Activated CD8-positive, alpha-beta memory T cell treated with anti-CD3 and anti-CD28 coated beads, Interleukin-2, amount 50 U/mL, for 4 hours (primary cell): ENCODE results near the gene PPP2R2C.

ENCODE experiments used
- DNase-seq: peaks from one replicate; pipeline ENCODE4 v3.0.0-alpha.2; 2020

The PPP2R2C gene

GRCh38 chr4:6377626-6378492, 94.6 kb downstream of the PPP2R2C start:
- no peak for DNase-seq

GRCh38 chr4:6375620-6376295, 96.7 kb downstream of the PPP2R2C start:
- DNase-seq = no peak

GRCh38 chr4:6374575-6374974, 97.8 kb downstream of the PPP2R2C start:
- no peak for DNase-seq

DNA sequence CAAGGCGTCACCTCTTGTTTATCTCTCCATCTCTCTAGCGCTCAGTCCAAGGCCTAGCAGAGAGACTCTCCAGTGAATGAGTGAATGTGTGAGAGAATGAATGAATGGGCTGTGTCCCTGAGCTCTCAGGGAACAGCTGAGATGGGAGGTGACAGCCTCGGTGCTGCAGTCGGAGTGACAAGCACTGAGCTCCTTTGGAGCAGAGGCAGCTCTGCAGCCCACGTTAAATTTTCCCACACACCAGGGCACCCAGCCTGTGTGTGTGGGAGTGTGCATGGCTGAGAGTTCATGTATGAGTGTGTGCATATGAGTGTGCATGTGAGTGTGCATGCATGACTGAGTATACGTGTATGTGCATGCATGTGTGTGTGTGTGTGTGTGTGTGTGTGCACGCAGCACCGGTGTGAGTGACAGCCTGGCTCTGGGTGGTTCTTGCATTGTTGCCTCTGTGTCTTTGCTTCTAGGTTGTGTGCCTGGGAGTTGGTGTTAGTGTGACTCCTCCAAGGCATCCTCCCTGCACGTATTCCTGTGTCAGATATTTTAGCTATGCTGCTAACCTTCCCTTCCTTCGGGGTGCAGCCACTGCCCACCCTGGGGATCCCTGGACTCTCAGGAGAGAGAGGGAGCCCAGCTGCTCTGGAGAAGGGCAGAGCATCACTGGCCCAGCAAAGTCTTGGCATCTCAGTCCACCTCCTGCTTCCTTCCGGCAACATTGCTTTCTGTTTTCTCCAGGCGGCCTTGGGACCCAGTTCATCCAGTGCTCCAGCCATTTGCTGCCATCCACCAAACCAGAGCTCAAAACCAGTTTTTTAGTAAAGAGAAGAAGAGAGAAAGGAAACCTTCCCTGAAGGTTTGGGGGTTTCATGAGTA, 98.6 kb downstream of the PPP2R2C start:
- DNase-seq = no peak

GRCh38 chr4:6372649-6373525, 99.5 kb downstream of the PPP2R2C start:
- DNase-seq = no peak

GRCh38 chr4:6371812-6372211, 100.6 kb downstream of the PPP2R2C start:
- no peak for DNase-seq

DNA sequence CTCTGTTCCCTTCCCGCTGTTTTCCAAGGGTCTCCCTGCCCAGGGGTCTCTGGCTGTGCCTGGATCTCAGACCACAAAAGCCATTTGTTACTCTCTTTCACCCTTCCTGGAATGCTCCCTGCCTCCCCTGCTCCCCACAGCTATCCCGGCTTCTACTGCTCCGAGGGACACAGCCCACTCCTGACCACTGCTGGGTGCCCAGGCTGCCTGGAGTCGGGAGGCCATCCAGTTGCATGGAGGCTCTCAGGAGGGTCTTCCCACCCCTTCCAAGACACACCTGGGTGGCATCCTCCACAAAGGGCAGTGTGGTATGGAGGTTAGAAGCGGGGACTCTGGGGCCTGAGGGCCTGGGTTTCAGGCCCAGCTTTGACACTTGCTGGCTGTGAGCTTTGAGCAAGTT, 101.1 kb downstream of the PPP2R2C start:
- no peak for DNase-seq

GRCh38 chr4:6369924-6370645, 102.3 kb downstream of the PPP2R2C start:
- DNase-seq = no peak

DNA sequence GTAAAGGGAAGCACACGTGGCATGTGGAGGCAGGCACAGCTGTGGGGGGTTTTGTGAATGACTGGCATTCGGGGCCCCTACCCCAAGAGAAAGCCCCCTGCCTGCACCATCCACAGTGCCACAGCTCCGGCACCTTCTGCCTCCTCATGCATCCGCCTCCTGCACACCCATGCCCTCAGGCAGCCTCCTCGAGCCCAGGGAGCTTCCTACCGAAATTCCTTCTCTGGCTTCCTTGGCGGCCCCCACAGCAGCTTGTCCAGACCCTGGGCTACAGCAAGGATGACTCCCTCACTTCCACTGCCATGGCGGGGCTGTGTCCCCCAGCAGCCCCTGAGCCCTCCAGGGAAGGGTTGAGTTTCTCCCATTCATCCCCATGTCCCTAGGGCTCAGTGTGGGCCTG, 102.9 kb downstream of the PPP2R2C start:
- no peak for DNase-seq

GRCh38 chr4:6369035-6369434, 103.4 kb downstream of the PPP2R2C start:
- no peak for DNase-seq

GRCh38 chr4:6368601-6369000, 103.8 kb downstream of the PPP2R2C start:
- DNase-seq = no peak

DNA sequence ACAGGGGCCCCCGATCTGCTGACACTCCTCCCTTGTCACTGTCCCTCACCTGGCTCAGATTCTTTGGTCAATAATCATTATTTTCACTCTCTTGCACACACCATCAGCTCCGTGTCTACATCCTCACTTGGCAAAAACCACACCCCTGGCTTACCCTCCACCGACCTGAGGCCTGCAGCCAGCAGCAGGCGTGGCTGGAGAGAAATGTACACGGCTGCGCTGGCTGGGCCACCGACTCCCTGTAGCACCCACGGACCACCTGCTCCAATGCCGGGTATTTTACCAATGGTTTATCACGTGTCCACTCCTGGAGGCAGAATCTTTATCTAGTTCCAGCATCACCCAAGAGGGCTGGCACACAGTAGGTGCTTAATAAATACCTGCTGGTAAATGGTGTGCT, 104.3 kb downstream of the PPP2R2C start:
- DNase-seq = no peak

DNA sequence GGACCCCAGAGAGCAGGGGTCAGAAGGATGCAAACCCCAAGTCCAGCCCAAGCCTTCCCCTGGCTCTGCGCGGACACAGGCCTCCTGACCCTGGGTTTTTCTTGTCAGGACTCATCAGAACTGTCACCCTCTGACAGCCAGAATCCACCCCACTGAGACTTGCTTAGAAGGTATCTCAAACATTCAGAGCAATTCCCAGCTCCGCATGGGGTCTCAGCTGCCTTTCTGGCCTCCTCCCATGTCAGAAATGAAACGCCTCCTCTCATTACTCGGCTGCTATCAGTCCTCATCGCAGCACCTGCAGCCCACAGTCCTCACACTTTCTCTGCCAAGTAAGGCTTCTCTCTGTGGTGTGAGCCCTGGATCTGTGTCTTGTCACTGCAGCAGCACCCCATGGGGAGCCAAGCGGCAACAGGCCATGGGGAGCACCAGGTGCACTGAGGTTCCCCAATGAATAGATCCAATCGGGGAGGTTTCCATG, 105.0 kb downstream of the PPP2R2C start:
- DNase-seq = no peak

- DNase-seq = no peak
Observed at GRCh38 chr4:6366581-6366980, 105.8 kb downstream of the PPP2R2C start.

DNA sequence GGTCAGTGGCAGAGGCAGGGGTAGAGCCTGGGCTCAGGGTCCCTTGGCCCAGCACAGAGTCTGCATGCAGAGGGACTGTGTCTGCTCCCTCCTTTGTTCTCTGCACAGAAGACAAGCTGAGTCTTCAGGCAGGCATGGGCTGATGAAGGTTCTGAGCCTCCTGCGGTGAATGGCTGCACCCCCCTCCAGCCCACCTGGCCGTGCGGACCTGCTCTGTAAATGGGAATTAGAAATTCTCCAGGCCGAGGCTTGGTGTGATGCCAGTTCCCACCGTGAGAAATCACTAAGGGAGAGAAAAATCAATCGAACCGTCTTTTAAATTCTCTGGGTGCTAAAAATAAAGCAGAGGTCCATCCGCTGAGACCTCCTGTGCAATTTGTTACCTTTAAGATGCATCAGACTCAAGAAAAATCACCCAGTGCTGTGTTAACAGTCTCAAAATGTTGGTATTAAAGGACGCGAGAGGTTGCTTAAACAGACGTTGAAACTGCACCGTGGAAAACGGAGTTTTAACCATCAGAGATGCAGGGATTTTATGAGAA, 106.8 kb downstream of the PPP2R2C start:
- DNase-seq = no peak

GRCh38 chr4:6364581-6364980, 107.8 kb downstream of the PPP2R2C start:
- DNase-seq = no peak

- DNase-seq = no peak
Observed at GRCh38 chr4:6364146-6364545, 108.3 kb downstream of the PPP2R2C start.

DNA sequence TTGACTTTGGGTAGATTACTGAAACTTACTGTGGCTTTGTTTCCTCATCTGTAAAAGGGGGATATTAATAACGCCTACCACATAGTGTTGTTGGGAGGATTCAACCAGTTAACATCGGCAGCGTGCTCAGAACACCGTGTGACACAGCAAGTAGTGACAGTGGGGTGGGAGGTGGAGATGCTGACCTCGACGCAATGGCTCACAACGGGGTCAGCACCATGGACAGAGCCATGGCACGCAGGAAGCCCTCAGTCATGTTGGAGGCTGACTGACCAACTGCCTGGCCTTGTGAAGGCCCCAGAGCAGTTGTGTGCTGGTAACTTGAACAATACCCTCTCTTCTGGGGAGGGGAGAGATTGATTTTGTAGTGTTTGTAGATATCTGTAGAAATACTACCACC, 109.5 kb downstream of the PPP2R2C start:
- no peak for DNase-seq

GRCh38 chr4:6362243-6362885, 110.0 kb downstream of the PPP2R2C start:
- DNase-seq = no peak

DNA sequence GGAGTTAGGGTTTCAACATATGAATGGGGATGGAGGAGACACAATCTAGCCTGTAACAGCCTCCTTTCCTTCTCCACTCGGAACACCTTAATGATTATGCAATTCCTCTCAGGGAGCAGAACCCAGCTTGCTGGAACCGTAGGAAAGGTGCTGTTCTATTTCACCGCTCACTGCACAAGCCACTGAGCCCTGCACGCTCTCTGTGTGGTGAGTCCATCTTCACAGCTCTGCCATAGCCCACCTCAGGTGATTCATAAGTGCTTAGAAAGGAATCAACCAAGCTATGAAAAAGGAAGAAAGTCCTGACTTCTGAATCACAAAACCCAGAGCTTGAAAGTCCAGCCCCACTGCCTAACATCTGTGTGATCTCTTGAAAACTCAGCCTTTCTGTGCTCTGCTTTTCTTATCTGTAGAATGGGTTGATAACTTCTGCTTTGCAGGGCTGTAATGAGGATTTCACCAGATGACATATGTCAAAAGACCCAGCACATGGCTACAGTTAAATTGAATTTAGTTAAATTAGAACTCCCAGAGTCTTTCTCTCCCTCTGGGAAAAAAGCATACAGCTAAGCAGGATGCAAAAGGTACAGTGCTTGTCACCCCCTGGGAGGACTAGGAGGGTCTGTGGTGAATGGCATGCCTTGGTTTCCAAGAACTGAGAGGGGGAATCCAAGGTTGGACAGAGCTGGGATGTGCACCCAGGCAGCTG, 111.2 kb downstream of the PPP2R2C start:
- no peak for DNase-seq
